BJ (cell line): ENCODE data around the gene SETD9. TPM values are rescaled to one million over a fixed set of nuclear protein-coding genes. Genes with fewer than 3 reads are reported as not detected.

Source experiments
- CTCF ChIA-PET: fragments of 350-600 bp; formaldehyde crosslinking; extraction: SDS; loops from one replicate; lab custom pipeline; 2021; ENCODE audit warnings: antibody characterized with exemption, inconsistent platforms; lab: Yijun Ruan, JAX
- POLR2A ChIA-PET: fragments of 300-600 bp; sonication (Branson Sonifier 250); formaldehyde crosslinking; extraction: SDS; loops from one replicate; lab custom pipeline; 2021; ENCODE audit warnings: antibody characterized with exemption; lab: Charles Lee
- DNase-seq: peaks from one replicate; pipeline ENCODE4 v3.0.0-alpha.2; 2011; ENCODE audit warnings: low read depth
- H3K27me3 ChIP-seq: 2 replicates; pipeline ENCODE4 v1.6.0; 2011; ENCODE audit warnings: low read length; ENCODE audit not compliant: control insufficient read depth, insufficient read depth
- H3K36me3 ChIP-seq: 2 replicates; pipeline ENCODE4 v1.5.1; 2011; ENCODE audit warnings: low read length; ENCODE audit not compliant: control insufficient read depth, insufficient read depth
- H3K4me3 ChIP-seq: 2 replicates; pipeline ENCODE4 v1.5.1; 2011; ENCODE audit warnings: low read depth, mild to moderate bottlenecking, control low read depth, low read length
- CTCF ChIP-seq: IDR thresholded peaks from 2 replicates; pipeline ENCODE4 v1.5.1; 2011; ENCODE audit warnings: low read depth, mild to moderate bottlenecking, control low read depth, inconsistent platforms, low read length, moderate library complexity; ENCODE audit not compliant: insufficient read depth
- polyA plus RNA-seq: library from polyadenylated mRNA; depleted of rRNA; stranded (reverse); fragments of >200 nt; gene quantifications from 2 replicates; pipeline ENCODE4 v1.2.3, GENCODE V29; 2011; rRNA removed

The SETD9 gene
- polyA plus RNA-seq, 1 experiment = 2.8 TPM

GRCh38 chr5:56963246-56963645, 53.9 kb downstream of the SETD9 start:
- no peak for TF ChIP-seq CTCF
- ChIA-PET POLR2A (no interaction called here), CTCF (interaction anchor here (1.5 kb wide), 1 partner anchor 9 kb away, joined by 6 read pairs; no protein-coding TSS in a partner anchor)
- H3K27me3 ChIP-seq = peaks cover 21% of the 10 kb centered on the region
- no peak for DNase-seq
- H3K36me3 ChIP-seq = no peaks in the 10 kb centered on the region
- no peak overlapping the region for H3K4me3 ChIP-seq

GRCh38 chr5:56964173-56964572, 54.8 kb downstream of the SETD9 start:
- Histone ChIP-seq H3K36me3 (no peaks in the 10 kb centered on the region), H3K4me3 (no peak overlapping the region), H3K27me3 (peaks cover 22% of the 10 kb centered on the region)
- no peak for DNase-seq
- TF ChIP-seq CTCF = no peak
- ChIA-PET POLR2A (no interaction called here), CTCF (interaction anchor here (1.5 kb wide), 1 partner anchor 10 kb away, joined by 6 read pairs; no protein-coding TSS in a partner anchor)

Other genes with a start within 250 kb of the SETD9 start
- gene MAP3K1, start 94.0 kb upstream of the SETD9 start, polyA plus RNA-seq = 4.3 and 6.9 TPM in 2 replicates
- gene MIER3, start 42.5 kb downstream of the SETD9 start, polyA plus RNA-seq = 8.4 and 13.6 TPM in 2 replicates